Measurements from ENCODE around the gene BCO2.

DNA sequence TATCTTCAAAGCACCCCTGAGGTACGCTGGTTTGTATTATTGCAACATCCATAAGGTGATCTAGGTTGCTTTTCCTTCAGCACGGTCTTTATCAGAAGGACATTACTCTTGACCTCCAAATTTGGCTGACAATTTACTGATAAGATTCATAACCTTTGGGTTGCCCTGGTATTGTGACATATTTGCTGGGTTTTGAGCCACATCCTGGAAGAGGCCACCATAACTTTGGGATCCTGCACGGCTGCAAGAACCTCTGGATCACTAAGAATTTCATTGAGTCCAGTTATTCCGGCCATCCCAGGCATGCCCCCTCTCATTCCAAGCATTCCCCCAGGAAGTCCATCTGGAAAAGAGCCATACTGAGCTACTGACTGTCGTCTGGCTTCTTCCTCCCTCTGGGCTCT is 91.9 kb downstream of the BCO2 start:
- TF ChIP-seq POLR2AphosphoS5 (IDR thresholded peaks at IDR 0.05) (no peak), EP300 (IDR thresholded peaks at IDR 0.05) (no peak), POLR2A (IDR thresholded peaks at IDR 0.05) (no peak)
- TF ChIP-seq, protein P1, sequence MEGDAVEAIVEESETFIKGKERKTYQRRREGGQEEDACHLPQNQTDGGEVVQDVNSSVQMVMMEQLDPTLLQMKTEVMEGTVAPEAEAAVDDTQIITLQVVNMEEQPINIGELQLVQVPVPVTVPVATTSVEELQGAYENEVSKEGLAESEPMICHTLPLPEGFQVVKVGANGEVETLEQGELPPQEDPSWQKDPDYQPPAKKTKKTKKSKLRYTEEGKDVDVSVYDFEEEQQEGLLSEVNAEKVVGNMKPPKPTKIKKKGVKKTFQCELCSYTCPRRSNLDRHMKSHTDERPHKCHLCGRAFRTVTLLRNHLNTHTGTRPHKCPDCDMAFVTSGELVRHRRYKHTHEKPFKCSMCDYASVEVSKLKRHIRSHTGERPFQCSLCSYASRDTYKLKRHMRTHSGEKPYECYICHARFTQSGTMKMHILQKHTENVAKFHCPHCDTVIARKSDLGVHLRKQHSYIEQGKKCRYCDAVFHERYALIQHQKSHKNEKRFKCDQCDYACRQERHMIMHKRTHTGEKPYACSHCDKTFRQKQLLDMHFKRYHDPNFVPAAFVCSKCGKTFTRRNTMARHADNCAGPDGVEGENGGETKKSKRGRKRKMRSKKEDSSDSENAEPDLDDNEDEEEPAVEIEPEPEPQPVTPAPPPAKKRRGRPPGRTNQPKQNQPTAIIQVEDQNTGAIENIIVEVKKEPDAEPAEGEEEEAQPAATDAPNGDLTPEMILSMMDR (IDR thresholded peaks at IDR 0.05): no peak
